ENCODE results near the gene INPP5A. TPM values are rescaled to one million over a fixed set of nuclear protein-coding genes. Genes with fewer than 3 reads are reported as not detected.
"Not testable (repeated sequence)": the region's sequence is repeated elsewhere in the genome, so short reads cannot be mapped to it uniquely, and the experiment has no call there.

INPP5A gene
- total RNA-seq, 1 donor from 2014 or later = 45.2 TPM

GRCh38 chr10:132765435-132765834 lies 227.8 kb downstream of the INPP5A start:
- TF ChIP-seq, protein P1, sequence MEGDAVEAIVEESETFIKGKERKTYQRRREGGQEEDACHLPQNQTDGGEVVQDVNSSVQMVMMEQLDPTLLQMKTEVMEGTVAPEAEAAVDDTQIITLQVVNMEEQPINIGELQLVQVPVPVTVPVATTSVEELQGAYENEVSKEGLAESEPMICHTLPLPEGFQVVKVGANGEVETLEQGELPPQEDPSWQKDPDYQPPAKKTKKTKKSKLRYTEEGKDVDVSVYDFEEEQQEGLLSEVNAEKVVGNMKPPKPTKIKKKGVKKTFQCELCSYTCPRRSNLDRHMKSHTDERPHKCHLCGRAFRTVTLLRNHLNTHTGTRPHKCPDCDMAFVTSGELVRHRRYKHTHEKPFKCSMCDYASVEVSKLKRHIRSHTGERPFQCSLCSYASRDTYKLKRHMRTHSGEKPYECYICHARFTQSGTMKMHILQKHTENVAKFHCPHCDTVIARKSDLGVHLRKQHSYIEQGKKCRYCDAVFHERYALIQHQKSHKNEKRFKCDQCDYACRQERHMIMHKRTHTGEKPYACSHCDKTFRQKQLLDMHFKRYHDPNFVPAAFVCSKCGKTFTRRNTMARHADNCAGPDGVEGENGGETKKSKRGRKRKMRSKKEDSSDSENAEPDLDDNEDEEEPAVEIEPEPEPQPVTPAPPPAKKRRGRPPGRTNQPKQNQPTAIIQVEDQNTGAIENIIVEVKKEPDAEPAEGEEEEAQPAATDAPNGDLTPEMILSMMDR (IDR thresholded peaks at IDR 0.05; ENCODE audit: unreplicated experiment) = no peak
- H3K27me3 Mint-ChIP-seq (ENCODE audit: unreplicated experiment) = peaks cover 16% of the 10 kb centered on the region
- H3K4me1 Mint-ChIP-seq (ENCODE audit: unreplicated experiment) = no peaks in the 10 kb centered on the region
- no peak for DNase-seq (ENCODE audit: low spot score)
- no peak overlapping the region for H3K27ac Mint-ChIP-seq (ENCODE audit: unreplicated experiment)
- no peak overlapping the region for H3K4me3 Mint-ChIP-seq (ENCODE audit: unreplicated experiment)
- H3K36me3 Mint-ChIP-seq (ENCODE audit: low read depth, unreplicated experiment) = peaks cover 35% of the 10 kb centered on the region
- no peaks in the 10 kb centered on the region for H3K9me3 Mint-ChIP-seq (ENCODE audit: unreplicated experiment)

GRCh38 chr10:132766291-132766690 lies 228.7 kb downstream of the INPP5A start:
- no peaks in the 10 kb centered on the region for H3K4me1 Mint-ChIP-seq (ENCODE audit: unreplicated experiment)
- TF ChIP-seq, protein P1 (IDR thresholded peaks at IDR 0.05; ENCODE audit: unreplicated experiment) = no peak
- peaks cover 18% of the 10 kb centered on the region for H3K27me3 Mint-ChIP-seq (ENCODE audit: unreplicated experiment)
- H3K9me3 Mint-ChIP-seq (ENCODE audit: unreplicated experiment) = no peaks in the 10 kb centered on the region
- H3K27ac Mint-ChIP-seq (ENCODE audit: unreplicated experiment) = peak overlapping the region; percentile 62
- H3K36me3 Mint-ChIP-seq (ENCODE audit: low read depth, unreplicated experiment) = peaks cover 31% of the 10 kb centered on the region
- H3K4me3 Mint-ChIP-seq (ENCODE audit: unreplicated experiment) = no peak overlapping the region
- DNase-seq (ENCODE audit: low spot score) = no peak

DNA sequence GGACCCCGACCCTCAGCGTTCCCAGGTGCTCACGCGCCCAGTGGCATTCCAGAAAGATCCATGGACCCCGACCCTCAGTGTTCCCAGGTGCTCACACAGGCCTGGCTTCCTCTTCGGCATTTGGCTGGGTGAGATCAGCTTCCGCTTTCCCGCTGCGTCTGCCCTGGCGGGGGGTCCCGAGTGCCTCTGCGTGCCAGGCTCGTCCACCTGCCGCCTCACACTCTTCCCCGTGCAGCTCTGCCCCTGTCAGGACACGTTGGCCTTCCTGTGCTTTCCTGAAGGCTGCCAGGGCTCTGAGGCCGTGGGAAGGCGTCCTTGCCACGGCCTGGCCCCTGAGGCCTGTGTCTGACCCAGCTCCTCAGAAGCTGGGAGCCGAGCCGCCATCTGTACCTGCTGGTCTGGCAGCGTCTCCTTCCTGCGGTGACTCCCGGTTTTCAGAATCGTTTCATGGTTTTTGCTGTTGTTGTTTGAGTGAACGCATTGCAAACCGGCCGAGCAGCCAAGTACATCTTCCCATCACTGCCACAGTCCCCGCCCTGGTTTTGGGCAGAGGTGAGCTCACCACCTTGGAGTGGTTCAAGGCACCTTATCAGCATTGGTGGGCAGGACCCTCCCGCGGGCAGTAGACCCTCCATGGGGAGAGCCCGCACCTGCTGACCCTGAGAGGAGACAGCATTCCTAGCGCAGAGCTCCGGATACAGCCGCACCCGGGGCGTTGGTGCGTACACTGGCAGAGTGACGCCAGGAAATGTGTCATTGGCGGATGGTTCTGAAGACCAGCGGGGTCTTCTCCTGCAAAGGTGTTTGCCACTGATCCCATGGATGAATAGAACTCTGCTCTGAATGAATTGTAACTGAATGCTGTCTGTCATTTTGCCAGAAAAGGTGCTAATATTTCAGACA lies 231.0 kb downstream of the INPP5A start:
- DNase-seq (ENCODE audit: low spot score) = no peak
- Mint-ChIP-seq H3K4me1 (ENCODE audit: unreplicated experiment) (no peaks in the 10 kb centered on the region), H3K36me3 (ENCODE audit: low read depth, unreplicated experiment) (peaks cover 19% of the 10 kb centered on the region), H3K27ac (ENCODE audit: unreplicated experiment) (no peak overlapping the region), H3K9me3 (ENCODE audit: unreplicated experiment) (no peaks in the 10 kb centered on the region), H3K4me3 (ENCODE audit: unreplicated experiment) (peak overlapping the region; percentile 37), H3K27me3 (ENCODE audit: unreplicated experiment) (peaks cover 8% of the 10 kb centered on the region)
- TF ChIP-seq, protein P1 (IDR thresholded peaks at IDR 0.05; ENCODE audit: unreplicated experiment) = no peak

DNA sequence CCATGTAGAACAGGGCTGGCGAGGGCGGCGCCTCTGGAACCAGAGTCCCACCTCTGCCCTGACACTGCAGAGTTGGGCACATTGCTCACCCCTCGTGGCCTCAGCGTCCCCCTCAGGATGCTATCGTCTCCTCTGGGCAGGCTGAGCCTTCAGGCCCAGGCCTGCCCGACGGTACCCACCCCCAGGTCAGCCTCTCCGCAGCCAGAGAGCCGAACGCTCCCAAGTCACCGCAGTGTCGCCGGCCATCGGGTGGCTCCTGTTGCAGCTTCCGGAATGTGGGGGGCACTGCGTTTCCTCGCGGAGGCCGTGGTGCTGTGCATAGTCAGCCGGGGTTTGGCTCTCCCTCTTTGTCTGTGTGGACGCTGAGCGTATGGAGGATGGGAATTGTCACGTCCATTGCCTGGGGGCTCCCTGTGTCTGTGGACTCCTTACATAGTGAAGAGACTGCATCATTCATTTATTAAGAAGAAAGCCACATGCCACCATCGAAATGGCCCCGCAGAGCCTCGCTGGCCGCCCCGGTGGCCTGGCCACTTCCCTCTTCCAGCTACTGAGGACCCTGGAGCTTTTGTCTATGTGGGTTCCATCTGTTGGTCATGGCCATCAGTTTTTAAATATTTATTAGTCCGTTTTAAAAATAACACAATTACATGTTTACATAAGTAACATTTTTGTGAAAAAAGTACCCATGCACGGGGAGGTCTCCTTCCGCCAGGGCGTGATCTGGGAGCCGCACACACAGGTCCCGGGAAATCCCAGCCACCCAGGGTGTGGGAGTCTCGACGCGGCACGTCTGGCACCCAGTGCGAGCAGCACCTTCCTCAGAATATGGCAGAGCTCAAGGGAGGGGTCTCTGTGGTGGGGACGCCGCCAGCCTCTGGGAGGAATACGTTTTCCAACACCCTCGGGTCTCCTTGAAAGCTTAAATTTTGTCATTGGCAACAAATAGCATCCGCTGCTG lies 232.8 kb downstream of the INPP5A start:
- peaks cover 6% of the 10 kb centered on the region for H3K27me3 Mint-ChIP-seq (ENCODE audit: unreplicated experiment)
- H3K27ac Mint-ChIP-seq (ENCODE audit: unreplicated experiment) = no peak overlapping the region
- TF ChIP-seq, protein P1 (IDR thresholded peaks at IDR 0.05; ENCODE audit: unreplicated experiment) = no peak
- no peak overlapping the region for H3K4me3 Mint-ChIP-seq (ENCODE audit: unreplicated experiment)
- H3K36me3 Mint-ChIP-seq (ENCODE audit: low read depth, unreplicated experiment) = peaks cover 15% of the 10 kb centered on the region
- DNase-seq (ENCODE audit: low spot score) = no peak
- H3K9me3 Mint-ChIP-seq (ENCODE audit: unreplicated experiment) = no peaks in the 10 kb centered on the region
- H3K4me1 Mint-ChIP-seq (ENCODE audit: unreplicated experiment) = no peaks in the 10 kb centered on the region

DNA sequence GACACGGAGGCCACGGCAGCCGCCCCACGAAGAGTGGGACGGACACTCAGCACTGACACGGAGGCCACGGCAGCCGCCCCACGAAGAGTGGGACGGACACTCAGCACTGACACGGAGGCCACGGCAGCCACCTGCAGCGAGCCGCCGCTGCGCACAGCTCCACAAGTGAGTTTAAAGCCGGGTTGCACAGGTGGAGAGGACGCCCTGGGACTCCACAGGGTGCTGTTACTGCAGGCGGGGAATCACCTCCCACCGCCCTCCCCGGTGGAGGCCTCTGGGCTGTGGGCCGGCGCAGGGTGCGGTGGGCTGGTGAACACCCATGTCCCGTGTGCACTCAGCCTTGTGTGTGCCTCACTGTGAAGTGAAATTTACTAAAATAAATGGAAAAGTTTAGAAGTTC lies 235.2 kb downstream of the INPP5A start:
- not testable (repeated sequence) for H3K27me3 Mint-ChIP-seq (ENCODE audit: unreplicated experiment); H3K36me3 Mint-ChIP-seq (ENCODE audit: low read depth, unreplicated experiment); H3K4me1 Mint-ChIP-seq (ENCODE audit: unreplicated experiment); DNase-seq (ENCODE audit: low spot score); H3K9me3 Mint-ChIP-seq (ENCODE audit: unreplicated experiment); H3K27ac Mint-ChIP-seq (ENCODE audit: unreplicated experiment)
- peak overlapping the region; percentile 3 for H3K4me3 Mint-ChIP-seq (ENCODE audit: unreplicated experiment)

Data from endothelial cell (in vitro differentiated cells).